Mucosa of descending colon (tissue), 3 donors: Measurements from ENCODE around the gene LIN28B. TPM values are rescaled to one million over a fixed set of nuclear protein-coding genes. Genes with fewer than 3 reads are reported as not detected.

Experiments used
- total RNA-seq, 3 donors: library from RNA; stranded (reverse); fragmentation: NEBNext Ultra II Directional in 2 of 3; extraction: Animal tissue kit (Norgen Biotek cat#: 25700) in 2 of 3; gene quantifications; one replicate each; pipeline versions ENCODE4 v1.2.1 to v1.2.4, GENCODE V29; 2021 to 2023
- donor health status: DM: no; HTN: no; CAD: no; lungs with moderate emphysema.
- donor health status: DM: no; HTN: no; CAD: no.
- donor health status: DM: no; HTN: yes; CAD: no.

Gene LIN28B
- total RNA-seq, 3 donors from 2014 or later = not detected

Other genes starting within 250 kb of the LIN28B start
- 10 to 100 TPM in 1 of 3 donors, 1 to 10 TPM in 2; 4.2 to 13.8 (median 7.9) TPM for gene HACE1, start 97.2 kb upstream of the LIN28B start, total RNA-seq
- under 1 TPM in 1 of 3 donors, not detected in 2; 0.73 TPM for gene POPDC3, start 222.9 kb downstream of the LIN28B start, total RNA-seq